ENCODE data around the gene PAMR1. TPM values are rescaled to one million over a fixed set of nuclear protein-coding genes. Genes with fewer than 3 reads are reported as not detected.

Gene PAMR1
- total and polyA plus RNA-seq, 7 donors, result 0.16 to 1.9 (median 0.72) TPM

GRCh38 chr11:35436581-35437250 is 88.7 kb downstream of the PAMR1 start:
- ATAC-seq (no peak), DNase-seq (no peak)
- 88 to 93% (median 92%) methylated on average over 2 of the region's 2 CpGs for WGBS, 3 donors
- TF ChIP-seq CTCF (IDR thresholded peaks at IDR 0.05), result no peak
- peaks cover 0 to 7% (median 0%) of the 10 kb centered on the region in 3 donors for H3K27me3 ChIP-seq (ENCODE audit: insufficient read depth in 3 of 3, low read length in 2 of 3)
- H3K4me1 ChIP-seq, result no peaks in the 10 kb centered on the region
- H3K36me3 ChIP-seq (ENCODE audit: insufficient read depth in 1 of 2, low read depth in 1 of 2), result no peaks in the 10 kb centered on the region
- H3K27ac ChIP-seq, result no peak overlapping the region
- H3K4me3 ChIP-seq, result no peak overlapping the region
- intact Hi-C loops (cut with DNase I), result no loop called here
- H3K9me3 ChIP-seq, result no peaks in the 10 kb centered on the region

GRCh38 chr11:35433588-35433987 is 91.8 kb downstream of the PAMR1 start:
- no peaks in the 10 kb centered on the region for H3K4me1 ChIP-seq
- no peaks in the 10 kb centered on the region for H3K9me3 ChIP-seq
- H3K27me3 ChIP-seq (ENCODE audit: insufficient read depth in 3 of 3, low read length in 2 of 3), result peaks cover 0 to 11% (median 0%) of the 10 kb centered on the region in 3 donors
- ATAC-seq (no peak), DNase-seq (no peak)
- no peak overlapping the region for H3K27ac ChIP-seq
- whole genome bisulfite sequencing, 3 donors, result 59 to 77% (median 75%) methylated on average over 3 of the region's 3 CpGs
- no peak for TF ChIP-seq CTCF (IDR thresholded peaks at IDR 0.05)
- intact Hi-C loops (cut with DNase I), result no loop called here
- no peaks in the 10 kb centered on the region for H3K36me3 ChIP-seq (ENCODE audit: insufficient read depth in 1 of 2, low read depth in 1 of 2)
- no peak overlapping the region for H3K4me3 ChIP-seq

- Histone ChIP-seq H3K4me1 (no peaks in the 10 kb centered on the region), H3K27me3 (ENCODE audit: insufficient read depth in 3 of 3, low read length in 2 of 3) (peaks cover 0 to 11% (median 0%) of the 10 kb centered on the region in 3 donors), H3K9me3 (no peaks in the 10 kb centered on the region), H3K4me3 (no peak overlapping the region), H3K36me3 (ENCODE audit: insufficient read depth in 1 of 2, low read depth in 1 of 2) (no peaks in the 10 kb centered on the region), H3K27ac (no peak overlapping the region)
- no peak for DNase-seq
- no peak for ATAC-seq
- TF ChIP-seq CTCF (IDR thresholded peaks at IDR 0.05), result no peak
- 87 to 90% (median 88%) methylated on average over 14 of the region's 14 CpGs for WGBS, 3 donors
- intact Hi-C loops (cut with DNase I), result no loop called here
These were observed 93.0 kb downstream of the PAMR1 start for GRCh38 chr11:35432464-35432863.

- no peak for TF ChIP-seq CTCF (IDR thresholded peaks at IDR 0.05)
- intact Hi-C loops (cut with DNase I), result no loop called here
- H3K27me3 ChIP-seq (ENCODE audit: insufficient read depth in 3 of 3, low read length in 2 of 3), result peaks cover 0 to 17% (median 4%) of the 10 kb centered on the region in 3 donors
- no peaks in the 10 kb centered on the region for H3K36me3 ChIP-seq (ENCODE audit: insufficient read depth in 1 of 2, low read depth in 1 of 2)
- H3K9me3 ChIP-seq, result no peaks in the 10 kb centered on the region
- no peaks in the 10 kb centered on the region for H3K4me1 ChIP-seq
- DNase-seq, result no peak
- no peak overlapping the region for H3K4me3 ChIP-seq
- 30 to 45% (median 42%) methylated on average over 3 of the region's 3 CpGs for WGBS, 3 donors
- no peak overlapping the region for H3K27ac ChIP-seq
- ATAC-seq, result no peak
These were observed 98.3 kb downstream of the PAMR1 start for GRCh38 chr11:35427071-35427470.

- Histone ChIP-seq H3K9me3 (no peaks in the 10 kb centered on the region), H3K4me3 (no peak overlapping the region), H3K4me1 (no peaks in the 10 kb centered on the region), H3K27ac (no peak overlapping the region), H3K27me3 (ENCODE audit: insufficient read depth in 3 of 3, low read length in 2 of 3) (peaks cover 0 to 18% (median 10%) of the 10 kb centered on the region in 3 donors), H3K36me3 (ENCODE audit: insufficient read depth in 1 of 2, low read depth in 1 of 2) (no peaks in the 10 kb centered on the region)
- DNase-seq, result no peak
- no peak for ATAC-seq
- no peak for TF ChIP-seq CTCF (IDR thresholded peaks at IDR 0.05)
- WGBS, 3 donors, result 67 to 81% (median 76%) methylated on average over 1 of the region's 1 CpG
- intact Hi-C loops (cut with DNase I), result no loop called here
These were observed 99.1 kb downstream of the PAMR1 start for GRCh38 chr11:35426351-35426750.

Measured in psoas muscle (tissue), 8 donors.